Measurements from ENCODE around the gene PACRG. TPM values are rescaled to one million over a fixed set of nuclear protein-coding genes. Genes with fewer than 3 reads are reported as not detected.

PACRG gene
- total and polyA plus RNA-seq, 2 experiments from 2014 or later = 0.17 to 0.68 TPM

DNA sequence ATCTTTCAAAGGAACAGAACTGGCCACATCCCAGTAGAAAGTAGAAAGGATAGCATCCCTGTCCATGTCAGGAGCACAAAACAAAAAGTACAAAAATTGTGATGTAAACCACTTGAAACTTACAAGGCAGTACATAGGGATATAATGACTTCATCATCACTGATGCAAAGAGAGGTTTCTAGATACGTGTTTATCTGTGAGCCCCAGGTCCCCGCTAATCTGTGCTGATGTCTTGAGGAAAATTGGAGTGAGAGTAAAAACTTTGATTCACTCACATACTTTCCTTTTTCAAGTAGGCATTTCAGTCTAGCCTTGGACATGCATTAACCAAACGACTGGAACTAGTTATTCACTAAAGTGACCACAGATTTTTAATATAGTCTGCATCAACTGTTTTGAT is 470.1 kb downstream of the PACRG start:
- Mint-ChIP-seq H3K9me3 (no peaks in the 10 kb centered on the region), H3K27me3 (ENCODE audit: insufficient read depth, low read depth, poor library complexity) (peaks cover 1% of the 10 kb centered on the region), H3K4me1 (peaks cover 3% of the 10 kb centered on the region; the same call in 2 of the 3 replicates), H3K36me3 (ENCODE audit: low read depth) (no peaks in the 10 kb centered on the region), H3K4me3 (no peak overlapping the region), H3K27ac (no peak overlapping the region)
- Histone ChIP-seq H3K4me3 (no peak overlapping the region), H3F3A (replicated peaks; ENCODE audit: low read depth) (no peaks in the 10 kb centered on the region), H3K27me3 (ENCODE audit: insufficient read depth) (no peaks in the 10 kb centered on the region), H3K9me2 (ENCODE audit: insufficient read depth) (peaks cover 6% of the 10 kb centered on the region; the same call in 1 of the 2 replicates), H3K4me2 (no peak overlapping the region), H3K36me3 (ENCODE audit: insufficient read depth) (no peaks in the 10 kb centered on the region), H3K4me1 (ENCODE audit: insufficient read depth) (no peaks in the 10 kb centered on the region), H2AFZ (no peak overlapping the region), H4K20me1 (replicated peaks; ENCODE audit: insufficient read depth) (no peaks in the 10 kb centered on the region), H3K79me2 (replicated peaks; ENCODE audit: insufficient read depth) (no peaks in the 10 kb centered on the region), H3K27ac (ENCODE audit: low read depth) (no peak overlapping the region)
- ATAC-seq (no peak), DNase-seq (ENCODE audit: low spot score) (no peak)
- no peak for TF ChIP-seq NANOG (IDR thresholded peaks at IDR 0.05; ENCODE audit: borderline replicate concordance)
- TF ChIP-seq, protein P1, sequence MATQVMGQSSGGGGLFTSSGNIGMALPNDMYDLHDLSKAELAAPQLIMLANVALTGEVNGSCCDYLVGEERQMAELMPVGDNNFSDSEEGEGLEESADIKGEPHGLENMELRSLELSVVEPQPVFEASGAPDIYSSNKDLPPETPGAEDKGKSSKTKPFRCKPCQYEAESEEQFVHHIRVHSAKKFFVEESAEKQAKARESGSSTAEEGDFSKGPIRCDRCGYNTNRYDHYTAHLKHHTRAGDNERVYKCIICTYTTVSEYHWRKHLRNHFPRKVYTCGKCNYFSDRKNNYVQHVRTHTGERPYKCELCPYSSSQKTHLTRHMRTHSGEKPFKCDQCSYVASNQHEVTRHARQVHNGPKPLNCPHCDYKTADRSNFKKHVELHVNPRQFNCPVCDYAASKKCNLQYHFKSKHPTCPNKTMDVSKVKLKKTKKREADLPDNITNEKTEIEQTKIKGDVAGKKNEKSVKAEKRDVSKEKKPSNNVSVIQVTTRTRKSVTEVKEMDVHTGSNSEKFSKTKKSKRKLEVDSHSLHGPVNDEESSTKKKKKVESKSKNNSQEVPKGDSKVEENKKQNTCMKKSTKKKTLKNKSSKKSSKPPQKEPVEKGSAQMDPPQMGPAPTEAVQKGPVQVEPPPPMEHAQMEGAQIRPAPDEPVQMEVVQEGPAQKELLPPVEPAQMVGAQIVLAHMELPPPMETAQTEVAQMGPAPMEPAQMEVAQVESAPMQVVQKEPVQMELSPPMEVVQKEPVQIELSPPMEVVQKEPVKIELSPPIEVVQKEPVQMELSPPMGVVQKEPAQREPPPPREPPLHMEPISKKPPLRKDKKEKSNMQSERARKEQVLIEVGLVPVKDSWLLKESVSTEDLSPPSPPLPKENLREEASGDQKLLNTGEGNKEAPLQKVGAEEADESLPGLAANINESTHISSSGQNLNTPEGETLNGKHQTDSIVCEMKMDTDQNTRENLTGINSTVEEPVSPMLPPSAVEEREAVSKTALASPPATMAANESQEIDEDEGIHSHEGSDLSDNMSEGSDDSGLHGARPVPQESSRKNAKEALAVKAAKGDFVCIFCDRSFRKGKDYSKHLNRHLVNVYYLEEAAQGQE (IDR thresholded peaks at IDR 0.05; ENCODE audit: unreplicated experiment) = no peak
- TF ChIP-seq, protein P2, sequence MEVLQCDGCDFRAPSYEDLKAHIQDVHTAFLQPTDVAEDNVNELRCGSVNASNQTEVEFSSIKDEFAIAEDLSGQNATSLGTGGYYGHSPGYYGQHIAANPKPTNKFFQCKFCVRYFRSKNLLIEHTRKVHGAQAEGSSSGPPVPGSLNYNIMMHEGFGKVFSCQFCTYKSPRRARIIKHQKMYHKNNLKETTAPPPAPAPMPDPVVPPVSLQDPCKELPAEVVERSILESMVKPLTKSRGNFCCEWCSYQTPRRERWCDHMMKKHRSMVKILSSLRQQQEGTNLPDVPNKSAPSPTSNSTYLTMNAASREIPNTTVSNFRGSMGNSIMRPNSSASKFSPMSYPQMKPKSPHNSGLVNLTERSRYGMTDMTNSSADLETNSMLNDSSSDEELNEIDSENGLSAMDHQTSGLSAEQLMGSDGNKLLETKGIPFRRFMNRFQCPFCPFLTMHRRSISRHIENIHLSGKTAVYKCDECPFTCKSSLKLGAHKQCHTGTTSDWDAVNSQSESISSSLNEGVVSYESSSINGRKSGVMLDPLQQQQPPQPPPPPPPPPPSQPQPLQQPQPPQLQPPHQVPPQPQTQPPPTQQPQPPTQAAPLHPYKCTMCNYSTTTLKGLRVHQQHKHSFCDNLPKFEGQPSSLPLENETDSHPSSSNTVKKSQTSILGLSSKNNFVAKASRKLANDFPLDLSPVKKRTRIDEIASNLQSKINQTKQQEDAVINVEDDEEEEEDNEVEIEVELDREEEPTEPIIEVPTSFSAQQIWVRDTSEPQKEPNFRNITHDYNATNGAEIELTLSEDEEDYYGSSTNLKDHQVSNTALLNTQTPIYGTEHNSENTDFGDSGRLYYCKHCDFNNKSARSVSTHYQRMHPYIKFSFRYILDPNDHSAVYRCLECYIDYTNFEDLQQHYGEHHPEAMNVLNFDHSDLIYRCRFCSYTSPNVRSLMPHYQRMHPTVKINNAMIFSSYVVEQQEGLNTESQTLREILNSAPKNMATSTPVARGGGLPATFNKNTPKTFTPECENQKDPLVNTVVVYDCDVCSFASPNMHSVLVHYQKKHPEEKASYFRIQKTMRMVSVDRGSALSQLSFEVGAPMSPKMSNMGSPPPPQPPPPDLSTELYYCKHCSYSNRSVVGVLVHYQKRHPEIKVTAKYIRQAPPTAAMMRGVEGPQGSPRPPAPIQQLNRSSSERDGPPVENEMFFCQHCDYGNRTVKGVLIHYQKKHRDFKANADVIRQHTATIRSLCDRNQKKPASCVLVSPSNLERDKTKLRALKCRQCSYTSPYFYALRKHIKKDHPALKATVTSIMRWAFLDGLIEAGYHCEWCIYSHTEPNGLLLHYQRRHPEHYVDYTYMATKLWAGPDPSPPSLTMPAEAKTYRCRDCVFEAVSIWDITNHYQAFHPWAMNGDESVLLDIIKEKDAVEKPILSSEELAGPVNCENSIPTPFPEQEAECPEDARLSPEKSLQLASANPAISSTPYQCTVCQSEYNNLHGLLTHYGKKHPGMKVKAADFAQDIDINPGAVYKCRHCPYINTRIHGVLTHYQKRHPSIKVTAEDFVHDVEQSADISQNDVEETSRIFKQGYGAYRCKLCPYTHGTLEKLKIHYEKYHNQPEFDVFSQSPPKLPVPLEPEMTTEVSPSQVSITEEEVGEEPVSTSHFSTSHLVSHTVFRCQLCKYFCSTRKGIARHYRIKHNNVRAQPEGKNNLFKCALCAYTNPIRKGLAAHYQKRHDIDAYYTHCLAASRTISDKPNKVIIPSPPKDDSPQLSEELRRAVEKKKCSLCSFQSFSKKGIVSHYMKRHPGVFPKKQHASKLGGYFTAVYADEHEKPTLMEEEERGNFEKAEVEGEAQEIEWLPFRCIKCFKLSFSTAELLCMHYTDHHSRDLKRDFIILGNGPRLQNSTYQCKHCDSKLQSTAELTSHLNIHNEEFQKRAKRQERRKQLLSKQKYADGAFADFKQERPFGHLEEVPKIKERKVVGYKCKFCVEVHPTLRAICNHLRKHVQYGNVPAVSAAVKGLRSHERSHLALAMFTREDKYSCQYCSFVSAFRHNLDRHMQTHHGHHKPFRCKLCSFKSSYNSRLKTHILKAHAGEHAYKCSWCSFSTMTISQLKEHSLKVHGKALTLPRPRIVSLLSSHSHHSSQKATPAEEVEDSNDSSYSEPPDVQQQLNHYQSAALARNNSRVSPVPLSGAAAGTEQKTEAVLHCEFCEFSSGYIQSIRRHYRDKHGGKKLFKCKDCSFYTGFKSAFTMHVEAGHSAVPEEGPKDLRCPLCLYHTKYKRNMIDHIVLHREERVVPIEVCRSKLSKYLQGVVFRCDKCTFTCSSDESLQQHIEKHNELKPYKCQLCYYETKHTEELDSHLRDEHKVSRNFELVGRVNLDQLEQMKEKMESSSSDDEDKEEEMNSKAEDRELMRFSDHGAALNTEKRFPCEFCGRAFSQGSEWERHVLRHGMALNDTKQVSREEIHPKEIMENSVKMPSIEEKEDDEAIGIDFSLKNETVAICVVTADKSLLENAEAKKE (CRISPR knock-in tag; IDR thresholded peaks at IDR 0.05) = no peak
